ENCODE results near the gene C2orf76.
"Not testable (repeated sequence)": the region's sequence is repeated elsewhere in the genome, so short reads cannot be mapped to it uniquely, and the experiment has no call there.

Gene C2orf76

DNA sequence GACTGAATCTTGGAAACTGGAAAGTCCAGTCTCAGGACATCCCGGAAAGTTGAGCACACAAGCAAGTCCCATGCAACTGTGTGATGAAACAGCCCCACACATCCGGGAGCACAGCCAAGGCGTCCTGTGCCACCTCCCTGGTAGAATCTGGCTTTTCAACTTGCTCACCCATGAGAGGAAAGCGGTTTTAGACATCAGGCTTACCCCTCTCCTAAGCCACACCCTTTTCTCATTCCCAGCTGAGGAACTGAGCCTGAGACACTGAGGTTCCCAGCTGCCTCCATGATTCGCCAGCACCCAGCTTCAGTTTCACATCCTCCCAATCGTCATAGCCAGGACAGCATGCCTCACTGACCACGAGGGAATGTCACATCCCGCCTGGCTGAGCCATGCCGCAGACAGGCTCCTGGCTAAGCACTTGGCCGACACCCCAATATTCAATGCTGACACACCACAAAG lies 82.7 kb downstream of the C2orf76 start:
- TF ChIP-seq, protein P1, sequence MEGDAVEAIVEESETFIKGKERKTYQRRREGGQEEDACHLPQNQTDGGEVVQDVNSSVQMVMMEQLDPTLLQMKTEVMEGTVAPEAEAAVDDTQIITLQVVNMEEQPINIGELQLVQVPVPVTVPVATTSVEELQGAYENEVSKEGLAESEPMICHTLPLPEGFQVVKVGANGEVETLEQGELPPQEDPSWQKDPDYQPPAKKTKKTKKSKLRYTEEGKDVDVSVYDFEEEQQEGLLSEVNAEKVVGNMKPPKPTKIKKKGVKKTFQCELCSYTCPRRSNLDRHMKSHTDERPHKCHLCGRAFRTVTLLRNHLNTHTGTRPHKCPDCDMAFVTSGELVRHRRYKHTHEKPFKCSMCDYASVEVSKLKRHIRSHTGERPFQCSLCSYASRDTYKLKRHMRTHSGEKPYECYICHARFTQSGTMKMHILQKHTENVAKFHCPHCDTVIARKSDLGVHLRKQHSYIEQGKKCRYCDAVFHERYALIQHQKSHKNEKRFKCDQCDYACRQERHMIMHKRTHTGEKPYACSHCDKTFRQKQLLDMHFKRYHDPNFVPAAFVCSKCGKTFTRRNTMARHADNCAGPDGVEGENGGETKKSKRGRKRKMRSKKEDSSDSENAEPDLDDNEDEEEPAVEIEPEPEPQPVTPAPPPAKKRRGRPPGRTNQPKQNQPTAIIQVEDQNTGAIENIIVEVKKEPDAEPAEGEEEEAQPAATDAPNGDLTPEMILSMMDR (conservative IDR thresholded peaks at IDR 0.05) = no peak
- TF ChIP-seq ZFX (IDR thresholded peaks at IDR 0.05) = no peak
- peak overlapping the region; percentile 75 for H3K27ac ChIP-seq

DNA sequence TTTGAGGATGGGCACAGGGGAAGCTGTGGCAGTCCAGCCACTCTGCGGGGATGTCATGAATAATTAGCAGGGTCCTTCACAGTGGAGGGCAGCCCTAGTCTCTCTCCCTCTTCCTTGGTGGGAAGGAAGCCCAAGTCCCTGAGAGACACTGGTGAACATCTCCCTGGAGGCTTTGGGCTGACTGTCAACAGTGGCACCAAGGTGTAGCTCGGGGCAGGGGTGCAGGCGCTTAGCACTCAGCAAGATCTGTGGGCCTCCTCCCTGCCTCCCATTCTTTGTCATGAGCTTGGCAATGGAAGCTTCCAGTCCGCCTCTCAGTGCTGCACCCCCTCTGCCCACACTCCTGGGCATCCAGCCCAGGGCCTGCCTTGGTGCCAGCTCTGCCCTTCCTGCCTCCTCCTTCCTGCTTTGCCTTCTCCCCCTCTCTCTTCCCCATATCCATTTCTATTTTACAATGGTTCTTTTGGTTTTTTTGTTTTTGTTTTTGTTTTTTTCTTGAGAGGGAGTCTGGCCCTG lies 83.6 kb downstream of the C2orf76 start:
- peak overlapping the region; percentile 75 for H3K27ac ChIP-seq
- TF ChIP-seq, protein P1 (conservative IDR thresholded peaks at IDR 0.05) = no peak
- TF ChIP-seq ZFX (IDR thresholded peaks at IDR 0.05) = no peak

DNA sequence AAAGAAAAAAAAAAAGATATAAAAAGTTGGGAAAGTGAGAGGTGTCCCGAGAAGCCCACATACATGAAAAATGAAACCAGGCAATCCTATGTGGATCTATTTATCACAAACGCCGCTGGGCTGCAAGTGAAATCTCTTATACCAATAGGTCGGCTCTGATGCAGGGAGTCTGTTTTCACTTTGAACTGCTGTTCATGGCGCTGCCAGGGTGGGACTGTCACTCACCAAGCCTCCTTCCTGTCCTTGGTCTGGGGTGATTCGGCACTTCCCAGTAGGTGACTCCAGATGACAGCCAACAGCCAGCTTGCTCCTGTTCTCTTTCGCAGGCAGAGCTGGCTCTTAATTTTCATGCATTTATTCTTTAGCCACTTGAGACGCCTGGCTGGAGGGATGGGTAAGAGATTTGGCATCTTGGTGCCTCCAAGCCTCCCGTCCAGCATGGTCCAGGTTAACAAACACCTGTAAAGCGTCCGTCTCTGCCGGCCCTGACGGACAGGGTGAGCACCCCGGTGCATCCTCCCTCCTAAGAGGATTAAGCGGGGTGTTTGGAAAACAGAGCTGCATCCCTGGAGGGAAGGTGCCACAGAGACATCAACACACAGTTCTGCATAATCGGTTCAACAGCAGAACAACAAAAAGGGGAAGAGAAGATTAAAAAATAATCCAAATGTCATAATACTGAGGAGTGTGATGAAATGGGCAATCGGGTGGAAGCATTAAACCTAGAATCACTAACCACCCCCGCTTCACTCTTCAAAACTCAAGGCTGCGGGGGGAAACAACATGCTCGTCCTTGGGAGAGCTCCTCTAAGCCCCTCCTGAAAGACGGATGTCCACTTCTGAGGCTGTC lies 84.3 kb downstream of the C2orf76 start:
- TF ChIP-seq, protein P1 (conservative IDR thresholded peaks at IDR 0.05) = no peak
- no peak for TF ChIP-seq ZFX (IDR thresholded peaks at IDR 0.05)
- H3K27ac ChIP-seq = peak overlapping the region; percentile 75

DNA sequence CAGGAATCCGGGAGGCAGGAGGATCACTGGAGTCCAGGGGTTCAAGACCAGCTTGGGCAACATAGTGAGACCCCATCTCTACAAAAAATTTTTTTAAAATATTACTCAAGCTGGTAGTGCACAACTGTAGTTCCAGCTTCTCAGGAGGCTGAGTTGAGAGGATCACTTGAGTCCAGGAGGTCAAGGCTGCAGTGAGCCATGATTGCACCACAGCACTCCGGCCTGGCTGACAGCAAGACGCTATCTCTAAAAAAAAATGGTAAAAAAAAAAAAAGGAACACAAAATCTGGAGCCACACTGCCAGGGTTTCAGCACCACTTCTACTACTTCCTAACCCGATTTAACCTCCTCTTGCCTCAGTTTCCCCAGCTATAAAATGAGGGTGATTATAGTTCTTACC lies 86.0 kb downstream of the C2orf76 start:
- H3K27ac ChIP-seq = no peak overlapping the region
- TF ChIP-seq, protein P1 (conservative IDR thresholded peaks at IDR 0.05) = no peak
- no peak for TF ChIP-seq ZFX (IDR thresholded peaks at IDR 0.05)

- TF ChIP-seq, protein P1 (conservative IDR thresholded peaks at IDR 0.05) = no peak
- no peak for TF ChIP-seq ZFX (IDR thresholded peaks at IDR 0.05)
These were observed 87.0 kb downstream of the C2orf76 start for GRCh38 chr2:119279666-119280065.

DNA sequence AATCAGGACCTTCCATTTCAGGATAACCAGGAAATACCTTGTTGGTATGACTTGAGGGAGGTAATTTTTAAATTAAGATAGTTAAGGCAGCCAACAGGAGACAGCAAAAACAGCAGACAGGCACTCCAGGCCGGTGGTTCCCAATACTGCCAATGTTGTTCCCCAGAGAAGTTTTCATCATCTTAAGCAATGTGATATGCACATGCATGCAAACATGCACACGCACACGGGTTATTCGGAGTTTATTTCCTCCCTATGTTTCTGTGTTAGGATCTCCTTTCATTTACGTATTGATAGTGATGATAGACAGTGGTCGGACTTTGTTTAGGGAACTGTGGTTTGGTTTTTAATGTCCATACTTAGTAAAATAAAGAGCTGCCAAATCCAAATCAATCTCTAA lies 87.7 kb downstream of the C2orf76 start:
- no peak overlapping the region for H3K27ac ChIP-seq
- TF ChIP-seq, protein P1 (conservative IDR thresholded peaks at IDR 0.05) = no peak
- no peak for TF ChIP-seq ZFX (IDR thresholded peaks at IDR 0.05)

More at GRCh38 chr2:119279666-119280065, 87.0 kb downstream of the C2orf76 start:
- H3K27ac ChIP-seq = no peak overlapping the region

GRCh38 chr2:119278385-119278784 lies 88.2 kb downstream of the C2orf76 start:
- not testable (repeated sequence) for H3K27ac ChIP-seq

Data from C4-2B (cell line).